Measurements from ENCODE around the gene DMGDH.
A peak's percentile ranks its signal among the peaks of the same experiment; 100 is the strongest.
"Not testable (repeated sequence)": the region's sequence is repeated elsewhere in the genome, so short reads cannot be mapped to it uniquely, and the experiment has no call there.

DMGDH gene

DNA sequence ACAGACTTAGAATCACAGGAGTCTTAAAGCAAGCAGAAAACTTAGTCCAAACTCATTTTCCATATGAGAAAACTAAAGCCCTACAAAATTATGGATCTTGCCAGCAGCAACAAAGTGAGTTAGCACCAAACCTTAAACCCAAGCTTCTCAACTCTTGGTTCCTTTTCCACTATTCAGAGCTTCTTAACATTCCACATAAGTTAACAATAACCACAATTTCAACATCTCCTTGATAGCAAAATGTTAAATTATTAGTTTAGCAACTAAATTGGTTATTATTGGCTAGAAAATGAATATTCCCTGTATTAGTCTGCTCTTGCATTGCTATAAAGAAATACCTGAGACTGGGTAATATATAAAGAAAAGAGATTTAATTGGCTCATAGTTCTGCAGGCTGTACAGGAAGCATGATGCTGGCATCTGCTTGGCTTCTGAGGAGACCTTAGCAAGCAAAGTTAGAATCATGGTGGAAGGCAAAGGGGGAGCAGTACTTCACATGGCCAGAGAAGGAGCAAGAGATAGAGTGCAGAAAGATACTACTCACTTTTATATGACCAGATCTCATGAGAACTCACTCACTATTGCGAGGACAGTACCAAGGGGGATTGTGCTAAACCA lies 58.1 kb downstream of the DMGDH start:
- no peak for DNase-seq

DNA sequence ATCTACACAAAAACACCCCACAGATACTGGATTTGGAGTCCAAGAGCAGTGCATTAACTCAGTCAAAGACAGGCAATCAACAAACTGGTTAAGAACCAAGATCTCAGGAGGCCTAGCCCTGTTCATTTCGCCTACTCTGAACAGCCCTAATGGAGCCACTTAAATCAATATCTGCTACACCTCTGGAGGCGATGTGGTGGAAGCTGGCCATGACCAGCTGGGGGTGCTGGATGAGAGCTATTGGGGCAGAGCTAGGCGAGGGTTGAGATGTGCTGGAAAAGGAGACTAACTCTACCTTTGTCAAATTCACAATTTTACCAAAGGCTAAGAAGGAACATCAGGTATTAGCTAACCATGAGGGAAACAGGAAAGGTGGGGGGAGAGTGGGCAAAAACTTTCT lies 61.1 kb downstream of the DMGDH start:
- no peak for DNase-seq

DNA sequence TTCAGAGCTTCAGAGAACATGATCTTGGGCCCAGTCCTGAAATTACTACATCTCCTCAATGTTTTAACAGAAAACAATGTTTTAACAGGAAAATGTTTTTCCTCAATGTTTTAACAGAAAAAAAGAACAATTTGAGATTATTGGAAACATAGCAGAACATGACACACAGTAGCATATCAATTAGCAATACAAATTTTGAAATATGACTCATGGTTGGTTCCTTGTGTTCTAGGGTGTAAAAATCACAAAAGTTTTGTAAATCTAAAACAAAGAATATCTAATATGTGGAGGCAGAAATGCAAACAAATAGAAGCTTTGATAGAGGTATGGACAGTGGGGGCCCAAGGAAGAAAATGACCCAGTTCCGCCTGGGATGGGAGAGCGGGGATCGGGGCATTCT lies 61.6 kb downstream of the DMGDH start:
- DNase-seq: no peak

DNA sequence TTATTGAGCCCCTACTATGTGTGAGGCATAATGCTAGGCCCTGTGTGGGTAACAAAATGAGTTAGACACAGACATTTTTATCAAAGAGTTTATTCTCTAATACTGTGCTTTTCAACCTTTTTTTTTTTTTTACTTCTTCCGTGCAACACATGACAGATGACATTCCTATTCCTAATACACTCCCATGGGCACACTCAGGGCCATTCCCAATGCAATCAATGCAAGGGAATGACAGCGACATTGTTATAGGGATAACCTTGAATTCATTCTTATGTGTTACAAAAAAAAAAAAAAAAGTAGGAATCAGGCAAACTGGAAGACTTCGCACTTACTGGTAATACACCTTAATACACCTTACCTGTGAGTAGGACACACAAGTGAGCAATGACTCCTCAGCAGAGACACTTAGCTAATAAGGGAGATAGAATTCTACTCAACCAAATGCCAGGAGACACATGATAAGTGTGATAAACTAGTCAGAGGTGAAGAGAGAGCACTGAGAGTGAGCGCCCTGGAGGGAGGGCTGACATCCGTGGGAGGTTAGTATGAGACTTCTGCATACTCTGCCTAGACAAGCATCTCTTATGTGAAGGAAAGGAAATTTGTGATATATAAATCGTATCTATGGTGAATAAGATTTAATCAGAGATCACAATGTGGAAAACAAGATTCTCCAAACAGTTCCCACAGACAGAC lies 63.4 kb downstream of the DMGDH start:
- DNase-seq: no peak

DNA sequence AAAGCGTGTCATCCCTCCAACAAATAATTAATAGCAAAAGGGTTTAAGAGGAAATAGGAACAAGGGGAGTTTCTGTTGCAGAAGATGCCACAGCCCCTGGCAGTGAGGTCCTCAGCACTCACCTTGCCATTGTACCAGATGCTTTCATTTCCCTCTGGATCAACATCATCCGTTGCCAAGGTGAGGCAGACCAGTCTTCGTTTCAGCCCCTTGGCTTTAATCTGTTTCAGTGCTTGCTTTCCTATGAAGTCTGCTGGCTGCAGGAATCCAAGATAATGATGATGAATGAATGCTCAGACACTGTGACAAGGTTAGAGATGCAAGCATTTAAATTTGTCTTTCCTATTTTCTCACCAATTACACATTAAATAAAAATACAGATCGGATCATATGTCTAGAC lies 64.3 kb downstream of the DMGDH start:
- no peak for DNase-seq

DNA sequence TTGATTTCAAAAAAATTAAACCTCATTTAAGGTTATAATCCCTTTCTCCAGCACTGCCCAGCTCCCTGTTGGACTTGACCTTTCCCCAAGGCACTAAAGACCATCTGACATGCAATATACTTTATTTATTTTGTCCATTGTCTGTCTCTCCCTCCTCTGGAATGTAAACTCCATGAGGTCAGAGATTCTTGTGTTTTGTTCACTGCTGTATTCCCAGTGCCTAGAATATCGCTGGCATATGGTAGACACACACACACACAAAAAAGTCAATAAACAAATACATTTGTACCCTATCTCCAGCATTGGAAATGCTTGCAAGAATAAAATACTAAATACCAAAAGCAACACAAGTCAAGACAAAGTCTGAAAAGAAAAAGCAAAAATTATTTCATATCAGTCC lies 67.1 kb downstream of the DMGDH start:
- DNase-seq: no peak

DNA sequence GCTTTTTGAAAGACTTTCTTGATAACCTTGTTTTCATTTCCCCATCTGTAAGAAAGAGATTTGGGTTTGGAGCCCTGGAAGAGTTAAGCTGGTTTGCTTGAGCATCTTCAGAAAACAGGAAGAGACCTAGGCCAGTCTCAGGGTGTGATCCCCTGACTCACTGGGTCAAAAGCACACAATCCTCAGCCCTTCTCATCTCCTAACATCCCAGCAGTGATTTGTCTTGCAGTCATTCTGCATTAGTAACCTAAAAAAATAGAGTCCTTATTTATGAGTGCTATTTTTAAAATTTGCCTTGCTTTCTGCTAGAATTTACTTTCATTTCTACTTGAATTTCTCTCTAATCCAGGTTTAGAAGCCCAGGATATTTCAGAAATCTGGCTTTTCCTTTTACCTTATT lies 68.0 kb downstream of the DMGDH start:
- DNase-seq: no peak

DNA sequence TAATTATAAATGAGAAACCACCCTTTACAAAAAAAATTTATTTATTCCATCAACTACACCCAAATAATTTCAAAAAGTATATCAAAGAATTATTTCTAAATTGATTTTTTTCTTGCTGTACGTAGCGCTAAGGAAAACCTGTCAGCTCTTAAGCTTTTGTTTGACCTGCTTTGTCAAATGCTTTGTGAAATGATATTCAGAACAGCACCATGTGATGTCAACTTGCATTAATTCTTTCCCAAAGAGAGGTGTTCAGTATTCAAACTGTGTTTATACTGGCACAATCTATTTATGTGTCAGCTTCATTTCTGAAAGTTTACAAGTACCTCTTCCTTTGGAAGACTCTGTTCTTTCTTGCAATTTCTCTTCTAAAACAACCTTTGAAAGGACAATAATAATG lies 72.4 kb downstream of the DMGDH start:
- peak; percentile 38 for DNase-seq

DNA sequence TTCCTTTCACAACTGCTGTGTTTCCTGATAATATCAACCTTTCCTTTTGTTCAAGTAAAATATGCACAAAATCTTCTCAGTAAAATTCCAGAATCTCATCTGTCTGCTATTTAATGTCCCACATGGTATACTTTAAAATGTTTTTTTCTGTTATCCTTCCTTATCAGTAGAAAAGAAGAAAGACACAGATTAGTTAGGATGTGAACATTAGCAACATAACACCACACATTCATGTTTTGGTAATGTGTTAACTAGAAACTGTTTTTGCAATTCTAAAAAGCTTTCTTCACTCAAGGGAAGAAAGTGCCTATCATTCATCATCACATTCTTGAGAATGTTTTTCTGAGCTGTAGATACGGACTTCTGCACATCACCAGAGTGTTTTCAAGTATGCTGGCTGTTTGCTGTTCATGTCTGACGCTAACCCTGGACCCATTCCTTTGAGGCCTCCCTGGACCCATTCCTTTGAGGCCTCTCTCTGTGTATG lies 73.9 kb downstream of the DMGDH start:
- DNase-seq: no peak

DNA sequence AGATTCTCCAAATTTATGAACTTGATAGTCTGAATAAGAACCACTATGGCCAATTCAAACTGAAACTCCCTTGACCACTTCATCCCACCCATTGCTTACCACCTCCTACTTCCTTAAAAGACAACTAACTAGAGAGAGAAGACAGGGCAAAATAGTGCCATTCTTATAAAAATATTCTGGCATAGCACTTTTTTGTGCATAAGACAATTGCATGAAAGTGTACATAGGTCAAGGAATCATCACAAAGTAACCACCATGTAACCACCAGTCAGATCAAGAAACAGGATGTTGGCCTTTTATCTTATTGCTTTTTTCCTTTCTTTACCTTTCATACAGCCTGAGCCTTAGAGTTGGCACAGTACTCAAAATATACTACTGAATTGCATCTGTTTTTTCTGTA lies 76.3 kb downstream of the DMGDH start:
- no peak for DNase-seq

DNA sequence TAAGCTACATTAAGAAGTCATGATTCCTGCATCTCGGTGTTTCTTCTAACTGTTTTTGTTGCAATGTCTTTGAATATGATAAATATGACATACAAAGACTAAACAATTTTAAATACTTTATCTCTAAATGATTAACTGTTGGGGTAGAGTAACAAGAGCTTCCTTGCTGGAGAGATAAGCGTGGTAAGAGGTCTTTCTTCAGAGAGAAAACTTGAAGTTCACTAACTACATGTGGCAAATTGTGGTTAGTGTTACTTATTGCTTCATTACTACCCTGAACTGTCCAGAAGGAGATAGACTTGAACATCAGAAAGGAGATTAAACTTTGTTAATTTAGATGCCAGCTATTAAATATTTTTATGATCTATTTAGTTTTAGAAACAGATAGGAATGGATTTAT lies 77.3 kb downstream of the DMGDH start:
- no peak for DNase-seq

DNA sequence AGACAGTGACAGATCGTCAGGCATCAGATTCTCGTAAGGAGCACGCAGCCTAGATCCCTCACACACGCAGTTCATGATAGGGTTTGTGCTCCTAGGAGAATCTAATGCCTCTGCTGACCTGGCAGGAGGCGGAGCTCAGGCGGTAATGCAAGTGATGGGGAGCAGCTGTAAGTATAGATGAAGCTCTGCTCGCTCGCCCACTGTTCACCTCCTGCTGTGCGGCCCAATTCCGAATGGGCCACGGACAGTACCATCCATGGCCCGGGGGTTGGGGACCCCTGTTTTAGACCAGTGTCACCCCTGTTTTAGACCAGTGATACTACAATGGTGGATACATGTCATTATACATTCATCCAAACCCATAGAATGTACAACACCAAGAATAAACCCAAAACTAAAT lies 80.4 kb downstream of the DMGDH start:
- no peak for DNase-seq

DNA sequence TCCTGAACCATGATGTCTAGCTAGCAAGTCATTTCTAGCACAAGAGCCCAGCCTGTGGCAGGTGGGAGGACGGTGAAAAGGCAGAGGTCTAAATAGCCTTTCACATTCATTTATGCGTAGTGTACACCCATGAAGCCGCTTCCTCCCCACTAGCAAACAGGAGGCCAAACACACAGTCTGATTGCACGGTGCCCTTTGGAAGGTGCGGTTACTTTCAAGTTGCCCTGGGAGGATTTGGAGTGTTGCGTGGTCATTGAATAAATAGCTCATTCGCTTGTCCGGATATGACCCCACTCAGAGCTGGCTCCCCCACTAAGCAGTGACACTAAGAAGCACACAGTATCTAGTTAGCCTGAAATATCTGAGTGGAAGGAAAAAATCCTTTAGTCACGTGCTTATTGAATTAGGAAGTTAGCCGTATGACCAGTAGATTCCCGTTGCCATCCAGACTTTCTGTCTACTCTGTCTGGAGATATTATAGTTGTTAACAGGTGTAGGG lies 83.7 kb downstream of the DMGDH start:
- peak; percentile 76 for DNase-seq

DNA sequence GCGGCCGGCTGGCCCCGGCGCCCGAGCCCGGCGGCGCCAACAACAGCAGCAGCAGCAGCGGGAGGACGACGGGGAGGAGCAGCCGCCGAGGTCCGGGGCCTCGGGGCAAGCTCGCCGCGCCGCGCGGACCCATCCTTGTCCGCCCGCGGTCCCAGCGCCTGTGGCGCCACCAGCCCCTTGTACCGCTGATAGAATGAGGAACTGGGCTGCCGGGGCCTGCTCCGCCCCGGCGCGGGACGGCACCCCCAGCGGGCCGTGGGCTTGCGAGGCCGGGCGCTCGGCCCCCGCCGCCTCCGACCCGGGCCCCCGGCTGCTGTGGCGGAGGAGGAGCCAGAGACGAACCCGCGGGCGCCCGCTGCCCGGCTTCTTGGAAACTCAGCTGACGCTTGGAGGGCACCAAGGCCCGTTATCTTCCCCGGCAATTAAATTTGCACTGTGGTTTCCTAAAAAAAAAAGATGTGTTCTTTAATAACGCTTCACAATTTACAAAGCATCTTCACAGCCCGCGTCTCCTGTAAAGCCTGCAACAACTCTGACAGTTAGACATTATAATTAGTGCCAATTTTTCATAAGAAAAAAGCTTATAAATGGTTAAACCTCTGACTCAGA lies 84.3 kb downstream of the DMGDH start, which contains the start of gene ARSB:
Gene ARSB, minus strand, starts transcription at position 195 of the 609 bp plus-strand sequence. Its CDS starts 62 bp downstream, at position 133.
- DNase-seq: peak; percentile 86

DNA sequence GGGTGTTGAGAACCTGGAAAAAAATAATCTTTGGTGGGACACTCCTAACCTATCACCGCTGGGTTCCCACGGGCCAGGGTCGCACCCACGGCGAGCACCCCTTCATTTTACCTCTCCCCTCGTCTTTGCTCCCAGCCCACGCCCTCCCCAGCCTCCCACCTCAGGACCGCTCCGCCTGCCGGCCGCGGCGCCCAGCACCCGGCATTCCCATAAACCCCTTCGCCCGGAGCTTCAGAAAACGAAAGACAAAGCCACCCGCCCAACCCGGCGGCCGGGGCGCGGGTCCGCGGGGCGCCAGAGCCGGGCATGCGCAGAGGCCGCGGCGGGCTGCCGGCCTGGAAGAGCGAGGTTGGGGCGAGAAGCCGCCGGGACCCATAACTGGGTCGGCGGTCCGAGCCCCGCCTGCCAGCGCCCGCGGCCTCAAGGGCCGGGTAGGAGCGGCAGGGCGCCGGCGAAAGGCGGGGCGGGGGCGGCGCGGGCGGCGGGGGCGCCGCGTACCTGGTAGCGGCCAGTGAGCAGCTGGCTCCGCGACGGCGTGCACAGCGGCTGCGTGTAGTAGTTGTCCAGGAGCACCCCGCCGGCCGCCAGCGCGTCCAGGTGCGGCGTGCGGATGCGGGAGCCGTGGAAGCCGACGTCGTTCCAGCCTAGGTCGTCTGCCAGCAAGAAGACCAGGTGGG lies 84.9 kb downstream of the DMGDH start:
- DNase-seq: peak; percentile 95

DNA sequence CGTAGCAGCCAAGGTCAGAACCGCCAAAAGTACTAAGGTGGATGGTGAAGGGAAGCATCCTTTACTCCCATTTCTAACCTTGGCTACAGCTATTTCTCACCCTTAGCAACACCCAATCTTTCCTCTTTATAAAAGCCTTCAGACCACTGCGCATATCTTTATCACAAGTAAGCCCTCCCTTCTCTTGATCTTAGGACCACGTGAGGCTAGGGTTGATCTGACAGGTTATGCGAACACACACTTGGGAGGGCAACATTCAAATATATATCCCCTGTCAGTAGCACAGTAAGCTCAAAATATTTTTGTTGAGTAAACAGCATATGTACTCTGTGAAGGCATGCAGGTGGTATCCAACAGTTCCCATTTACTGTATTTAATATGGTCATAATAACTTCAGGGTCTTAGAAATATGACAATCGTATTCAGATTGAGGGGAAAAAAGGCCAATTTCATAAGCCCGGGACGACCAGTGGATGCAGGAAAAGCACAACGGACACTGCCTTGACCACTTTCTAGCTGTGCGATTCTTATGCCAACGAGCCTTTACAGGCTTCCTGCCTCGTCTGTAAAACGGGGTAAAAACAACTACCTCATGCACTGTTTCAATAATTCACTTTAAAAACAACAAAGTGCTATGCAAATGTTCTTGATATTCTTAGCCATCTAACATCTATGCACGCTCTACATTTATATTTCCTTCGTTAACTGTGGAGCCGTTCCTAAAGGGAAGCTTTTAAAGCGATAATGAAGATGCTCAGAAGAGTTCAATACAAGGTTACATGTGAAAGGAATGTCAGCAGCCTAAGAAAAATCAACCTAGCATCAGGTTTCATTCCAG lies 85.7 kb downstream of the DMGDH start:
- DNase-seq: peak; percentile 84

DNA sequence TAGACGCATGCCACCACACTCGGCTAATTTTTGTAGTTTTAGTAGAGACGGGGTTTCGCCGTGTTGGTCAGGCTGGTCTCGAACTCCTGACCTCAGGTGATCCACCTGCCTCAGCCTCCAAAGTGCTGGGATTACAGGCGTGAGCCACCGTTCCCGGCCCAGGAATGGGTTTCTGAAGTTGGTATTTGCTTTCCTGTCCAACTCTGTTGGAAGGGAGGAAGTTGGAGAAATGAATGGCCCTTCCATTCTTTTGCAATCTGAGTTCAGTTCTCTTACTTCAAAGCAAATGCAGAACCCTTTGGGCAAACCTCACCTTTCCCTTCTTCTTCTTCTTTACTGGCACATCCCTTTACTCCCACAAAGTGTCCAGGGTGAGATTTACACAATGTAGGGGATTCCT lies 86.3 kb downstream of the DMGDH start:
- not testable (repeated sequence) for DNase-seq

DNA sequence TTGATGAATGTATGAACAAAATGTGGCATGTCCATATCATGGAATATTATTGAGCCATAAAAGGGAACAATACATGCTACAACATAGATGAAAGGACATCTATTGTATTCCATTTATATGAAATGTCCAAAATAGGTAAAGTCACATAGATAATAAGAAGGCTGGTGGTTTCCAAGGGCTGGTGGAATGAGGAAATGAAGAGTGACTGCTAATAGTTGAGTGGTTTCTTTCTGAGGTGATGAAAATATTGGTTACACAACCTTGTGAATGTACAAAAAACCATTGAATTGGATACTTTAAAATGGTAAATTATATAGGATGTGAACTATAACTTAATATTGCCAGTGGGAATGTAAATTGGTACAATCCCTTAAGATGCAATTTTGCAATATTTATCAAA lies 89.6 kb downstream of the DMGDH start:
- DNase-seq: no peak

DNA sequence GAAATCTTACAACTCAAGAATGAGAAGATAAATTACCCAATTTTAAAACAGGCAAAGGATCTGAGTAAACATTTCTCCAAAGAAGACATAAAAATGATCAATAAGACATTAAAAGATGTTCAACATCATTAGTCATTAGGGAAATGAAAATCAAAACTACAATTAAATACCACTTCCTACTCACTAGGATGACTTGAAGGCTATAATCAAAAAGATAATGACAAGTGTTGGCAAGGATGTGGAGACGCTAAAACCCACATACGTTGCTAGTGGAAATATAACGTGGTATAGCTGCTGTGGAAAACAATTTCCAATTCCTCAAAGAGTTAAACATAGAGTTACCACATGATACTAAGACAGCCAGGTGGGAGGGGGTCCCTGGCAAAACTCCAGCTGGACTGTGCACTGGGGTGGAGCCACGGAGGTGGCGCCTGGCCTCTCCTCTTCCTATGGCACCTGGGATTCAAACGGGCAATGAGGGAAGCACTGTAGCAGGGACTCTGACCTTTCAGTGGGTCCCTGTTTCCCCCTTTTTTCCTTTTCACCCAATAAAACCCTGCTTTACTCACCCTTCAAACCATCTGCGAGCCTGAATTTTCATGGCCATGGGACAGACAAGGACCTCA lies 90.2 kb downstream of the DMGDH start:
- no peak for DNase-seq

DNA sequence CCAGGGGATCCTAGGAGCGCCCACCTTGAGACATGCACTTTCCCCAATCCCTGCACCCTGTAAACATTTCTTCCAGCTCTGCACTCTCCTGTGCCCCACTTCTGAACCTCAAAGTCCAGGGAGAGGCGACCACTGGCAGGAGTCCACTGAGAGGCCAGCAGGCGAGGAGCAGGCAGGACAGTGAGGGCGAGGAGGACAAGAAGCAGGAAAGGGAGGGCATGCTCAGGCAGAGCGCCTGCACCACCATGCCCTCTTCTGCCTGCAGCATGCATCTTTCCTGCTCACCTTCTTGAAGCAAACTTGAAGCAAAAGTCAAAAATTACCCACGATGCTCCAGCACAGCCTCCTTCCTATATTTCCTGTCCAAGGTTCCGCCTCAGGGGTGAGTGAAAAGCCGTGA lies 94.4 kb downstream of the DMGDH start:
- no peak for DNase-seq

DNA sequence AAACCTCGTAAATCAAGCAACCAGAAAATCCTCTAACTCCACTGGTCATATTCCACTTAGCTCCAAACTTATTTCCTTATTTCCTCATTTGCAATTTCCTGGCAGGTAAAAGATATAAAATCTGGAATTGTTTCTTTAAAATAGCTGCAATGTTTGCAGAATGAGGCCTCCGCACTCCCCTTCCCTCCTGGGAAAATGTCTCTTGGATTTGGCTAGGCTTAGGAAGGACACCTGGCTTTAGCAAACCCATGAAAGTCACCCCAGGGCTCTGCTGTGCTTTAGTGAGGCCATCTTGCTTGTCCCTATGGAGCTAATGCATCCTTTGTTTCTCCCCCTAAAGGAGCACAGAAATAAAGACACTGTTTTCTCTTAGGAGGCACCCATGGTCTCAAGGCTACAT lies 94.9 kb downstream of the DMGDH start:
- no peak for DNase-seq

DNA sequence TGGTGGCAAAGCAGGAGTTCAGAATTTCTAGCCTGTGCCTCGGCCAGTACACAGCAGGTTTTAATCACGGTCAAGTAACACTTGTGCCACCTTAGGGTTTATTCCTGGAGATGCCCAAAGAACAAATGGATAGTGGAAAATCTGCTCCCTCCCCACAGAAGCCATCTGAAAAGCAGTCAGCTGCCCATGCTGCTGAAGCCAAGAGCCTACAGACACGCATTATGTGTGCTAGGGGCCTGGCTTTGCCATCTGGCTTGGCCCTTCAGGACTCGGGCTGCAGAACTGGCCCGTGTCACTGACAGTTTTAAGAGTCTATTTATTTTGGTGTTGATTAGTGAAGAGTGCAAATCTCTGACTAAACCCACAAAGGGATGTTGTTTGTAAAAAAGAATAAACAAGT lies 95.5 kb downstream of the DMGDH start:
- no peak for DNase-seq

All from eye (tissue), 1 donor.